Endothelial cell of umbilical vein (primary cell): ENCODE data around the gene SUV39H1. TPM values are rescaled to one million over a fixed set of nuclear protein-coding genes. Genes with fewer than 3 reads are reported as not detected.
"Not testable (repeated sequence)": the region's sequence is repeated elsewhere in the genome, so short reads cannot be mapped to it uniquely, and the experiment has no call there.

Source experiments
- BruUV-seq: library from RNA; stranded (reverse); fragments of 400-500 nt; replicated peaks from 2 replicates; lab custom pipeline; 2021; lab: Mats Ljungman, UMichigan
- CTCF ChIA-PET: fragments of 300-600, 350-600 bp; sonication (Branson Sonifier 250); formaldehyde crosslinking; loops from one replicate; lab custom pipeline; 2021; ENCODE audit warnings: antibody characterized with exemption, inconsistent platforms; lab: Charles Lee
- POLR2A ChIA-PET: fragments of 300-600, 350-600 bp; sonication (Branson Sonifier 250); formaldehyde crosslinking; loops from one replicate; lab custom pipeline; 2021; ENCODE audit warnings: antibody characterized with exemption, inconsistent platforms; lab: Charles Lee
- DNase-seq: peaks from one replicate; pipeline ENCODE4 v3.0.0-alpha.2; 2011; ENCODE audit warnings: low read depth, low spot score
- FAIRE-seq: peaks from 2 replicates; lab custom pipeline; 2011; peaks lifted over from hg19 to GRCh38; lab: Jason Lieb, UNC
- H2AFZ ChIP-seq: 2 replicates; pipeline ENCODE4 v1.6.0; 2012; ENCODE audit warnings: low read depth, low read length, control low read depth, inconsistent platforms
- H3K27ac ChIP-seq: 2 replicates; pipeline ENCODE4 v1.5.1; 2011; ENCODE audit warnings: low read depth, mild to moderate bottlenecking, control low read depth, low read length, moderate library complexity; ENCODE audit not compliant: insufficient read depth
- H3K27me3 ChIP-seq, 2 experiments: 2 replicates each; pipeline versions ENCODE4 v1.6.0 to v1.6.1; 2011; ENCODE audit warnings: low read length in 2 of 2, mixed read lengths in 1 of 2; ENCODE audit not compliant: control insufficient read depth in 2 of 2, insufficient read depth in 2 of 2
- H3K36me3 ChIP-seq, 2 experiments: 2 replicates in 1 of 2; 3 replicates in 1 of 2; pipeline ENCODE4 v1.5.1; 2011; ENCODE audit warnings: low read length in 2 of 2, mild to moderate bottlenecking in 1 of 2, moderate library complexity in 1 of 2; ENCODE audit not compliant: control insufficient read depth in 2 of 2, insufficient read depth in 2 of 2; ENCODE audit errors: extremely low read depth in 1 of 2
- H3K4me1 ChIP-seq: 3 replicates; pipeline ENCODE4 v1.5.1; 2011; ENCODE audit warnings: mild to moderate bottlenecking, low read length; ENCODE audit not compliant: control insufficient read depth, insufficient read depth; ENCODE audit errors: extremely low read depth
- H3K4me2 ChIP-seq: 2 replicates; pipeline ENCODE4 v1.6.1; 2011; ENCODE audit warnings: low read length, control low read depth, mixed read lengths; ENCODE audit not compliant: insufficient read depth
- H3K4me3 ChIP-seq, 3 experiments: fragments of 200-600 bp in 1 of 3; sonication (generic), shearing (Covaris generic) in 1 of 3; replicated peaks in 1 of 3; 2 replicates each; pipeline ENCODE4 v1.5.1; 2011 to 2016; ENCODE audit warnings: control low read depth in 3 of 3, low read length in 3 of 3, mild to moderate bottlenecking in 2 of 3, inconsistent platforms in 1 of 3, low read depth in 1 of 3, moderate library complexity in 1 of 3; ENCODE audit not compliant: insufficient read depth in 1 of 3
- H3K79me2 ChIP-seq: 2 replicates; pipeline ENCODE4 v1.6.0; 2012; ENCODE audit warnings: low read length, inconsistent platforms; ENCODE audit not compliant: control insufficient read depth, insufficient read depth
- H3K9ac ChIP-seq: replicated peaks from 2 replicates; pipeline ENCODE3; 2011; ENCODE audit warnings: low read length, control low read depth; ENCODE audit not compliant: insufficient read depth; ENCODE audit errors: extremely low read depth
- H3K9me1 ChIP-seq: replicated peaks from 3 replicates; pipeline ENCODE4 v1.6.0; 2011; ENCODE audit warnings: mild to moderate bottlenecking, low read length; ENCODE audit not compliant: control insufficient read depth, insufficient read depth; ENCODE audit errors: extremely low read depth
- H3K9me3 ChIP-seq: replicated peaks from 2 replicates; pipeline ENCODE4 v1.5.1; 2012; ENCODE audit warnings: low read length, inconsistent platforms; ENCODE audit not compliant: control insufficient read depth, insufficient read depth
- H4K20me1 ChIP-seq: replicated peaks from 2 replicates; pipeline ENCODE3; 2011; ENCODE audit warnings: mild to moderate bottlenecking, low read length; ENCODE audit not compliant: control insufficient read depth, insufficient read depth; ENCODE audit errors: extremely low read depth
- EZH2 ChIP-seq: IDR thresholded peaks from 2 replicates; pipeline ENCODE4 v1.6.1; 2012; ENCODE audit warnings: borderline replicate concordance, low read depth, mild to moderate bottlenecking, moderate library complexity, low read length, inconsistent platforms; ENCODE audit not compliant: severe bottlenecking
- FOS ChIP-seq: IDR thresholded peaks from 2 replicates; pipeline ENCODE4 v1.6.1; 2011; ENCODE audit warnings: mild to moderate bottlenecking, low read length, moderate library complexity, borderline replicate concordance; ENCODE audit not compliant: insufficient read depth
- JUN ChIP-seq: IDR thresholded peaks from 2 replicates; pipeline ENCODE4 v1.6.1; 2011; ENCODE audit warnings: borderline replicate concordance, low read depth; ENCODE audit not compliant: insufficient read length, insufficient read depth
- MYC ChIP-seq: IDR thresholded peaks from one replicate; pipeline ENCODE4 v1.6.1; 2011; ENCODE audit warnings: mild to moderate bottlenecking, low read depth, low read length
- POLR2A ChIP-seq: IDR thresholded peaks from 2 replicates; pipeline ENCODE4 v1.6.1; 2012; ENCODE audit warnings: low read depth, mild to moderate bottlenecking, control low read depth, low read length
- POLR2AphosphoS5 ChIP-seq: IDR thresholded peaks from 2 replicates; pipeline ENCODE4 v1.6.1; 2012; ENCODE audit warnings: low read depth, mild to moderate bottlenecking, control low read depth, low read length, moderate library complexity; ENCODE audit not compliant: insufficient read depth
- dilution Hi-C: fragments of 300-500 bp; cut with MboI; formaldehyde crosslinking; loops from one replicate; pipeline ENCODE4 v1.15.0; 2019; ENCODE audit warnings: low sequenced_read_pairs; ENCODE audit not compliant: extremely low pct_ligation_motif_present
- intact Hi-C: fragments of 100-400 bp; cut with micrococcal nuclease; formaldehyde crosslinking; loops from one replicate; pipeline ENCODE4 v1.10.0; 2022
- polyA plus RNA-seq, 4 experiments: library from polyadenylated mRNA; depleted of rRNA in 3 of 4; stranded (reverse) in 3 of 4; unstranded in 1 of 4; fragments of >200 nt; gene quantifications; 2 replicates each; pipeline versions ENCODE4 v1.2.1 to v1.2.3, GENCODE V29; 2011 to 2012; ENCODE audit warnings: missing spikeins in 1 of 4
- total RNA-seq: library from RNA; stranded (reverse); gene quantifications from 2 replicates; pipeline ENCODE4 v1.2.3, GENCODE V29; 2021

The SUV39H1 gene
- total and polyA plus RNA-seq, 2 donors (not counting 3 experiments of a cell fraction or from before 2014, with no cell fraction given), result 18.2 to 19.0 TPM

- dilution Hi-C loops, result no loop called here
- no TSS peak for BruUV-seq
- no peak overlapping the region for H3K27ac ChIP-seq
- intact Hi-C loops, result no loop called here
- no peaks in the 10 kb centered on the region for H3K4me1 ChIP-seq
- H3K4me3 ChIP-seq, result no peak overlapping the region
- H3K9ac ChIP-seq, result no peak overlapping the region
- ChIA-PET CTCF (no interaction called here), POLR2A (no interaction called here)
- FAIRE-seq (no peak), DNase-seq (no peak)
- no peak overlapping the region for H2AFZ ChIP-seq
- no peaks in the 10 kb centered on the region for H3K79me2 ChIP-seq
- H3K27me3 ChIP-seq, result peaks cover 2% of the 10 kb centered on the region in 2 experiments
- H3K9me3 ChIP-seq, result no peaks in the 10 kb centered on the region
- H3K4me2 ChIP-seq, result no peak overlapping the region
- H4K20me1 ChIP-seq, result no peaks in the 10 kb centered on the region
- no peak for TF ChIP-seq POLR2AphosphoS5
- no peak for TF ChIP-seq FOS
- TF ChIP-seq MYC, result no peak
- TF ChIP-seq EZH2, result no peak
- no peak for TF ChIP-seq JUN
- no peak for TF ChIP-seq POLR2A
- no peaks in the 10 kb centered on the region for H3K36me3 ChIP-seq
- H3K9me1 ChIP-seq, result no peaks in the 10 kb centered on the region
These were observed 7.2 kb upstream of the SUV39H1 start for GRCh38 chrX:48689208-48689920.

GRCh38 chrX:48691746-48692145 lies 4.8 kb upstream of the SUV39H1 start:
- H3K9ac ChIP-seq, intact Hi-C loops, FAIRE-seq, CTCF ChIA-PET, dilution Hi-C loops, BruUV-seq, H3K27ac ChIP-seq, H4K20me1 ChIP-seq, H3K9me1 ChIP-seq, H3K36me3 ChIP-seq, H3K4me3 ChIP-seq, H3K4me1 ChIP-seq, POLR2A ChIA-PET, H3K9me3 ChIP-seq, H3K4me2 ChIP-seq, H3K79me2 ChIP-seq, H2AFZ ChIP-seq, H3K27me3 ChIP-seq, DNase-seq: not testable (repeated sequence)
